Measurements from ENCODE around the gene RASGRP4.

RASGRP4 gene

GRCh38 chr19:38424272-38424671 lies 1.7 kb downstream of the RASGRP4 start:
- no peak overlapping the region for H3K27ac ChIP-seq
- TF ChIP-seq ZFX (IDR thresholded peaks at IDR 0.05; ENCODE audit: borderline replicate concordance) (no peak), CTCF (IDR thresholded peaks at IDR 0.05) (no peak)

- TF ChIP-seq CTCF (IDR thresholded peaks at IDR 0.05) = no peak
- no peak for TF ChIP-seq ZFX (IDR thresholded peaks at IDR 0.05; ENCODE audit: borderline replicate concordance)
- no peak overlapping the region for H3K27ac ChIP-seq
These were observed 3.6 kb downstream of the RASGRP4 start for GRCh38 chr19:38422438-38422837.

- no peak overlapping the region for H3K27ac ChIP-seq
- TF ChIP-seq ZFX (IDR thresholded peaks at IDR 0.05; ENCODE audit: borderline replicate concordance) = no peak
- no peak for TF ChIP-seq CTCF (IDR thresholded peaks at IDR 0.05)
These were observed 4.2 kb downstream of the RASGRP4 start for GRCh38 chr19:38421856-38422255.

GRCh38 chr19:38420935-38421334 lies 5.1 kb downstream of the RASGRP4 start:
- TF ChIP-seq ZFX (IDR thresholded peaks at IDR 0.05; ENCODE audit: borderline replicate concordance) (no peak), CTCF (IDR thresholded peaks at IDR 0.05) (no peak)
- no peak overlapping the region for H3K27ac ChIP-seq

- H3K27ac ChIP-seq = no peak overlapping the region
- TF ChIP-seq ZFX (IDR thresholded peaks at IDR 0.05; ENCODE audit: borderline replicate concordance) (no peak), CTCF (IDR thresholded peaks at IDR 0.05) (peak; percentile 13; the same call in 1 of the 2 replicates)
These were observed 8.2 kb downstream of the RASGRP4 start for GRCh38 chr19:38417544-38418506.

GRCh38 chr19:38417146-38417543 lies 8.9 kb downstream of the RASGRP4 start:
- H3K27ac ChIP-seq = no peak overlapping the region
- TF ChIP-seq ZFX (IDR thresholded peaks at IDR 0.05; ENCODE audit: borderline replicate concordance) (no peak), CTCF (IDR thresholded peaks at IDR 0.05) (no peak)

- TF ChIP-seq ZFX (IDR thresholded peaks at IDR 0.05; ENCODE audit: borderline replicate concordance) (no peak), CTCF (IDR thresholded peaks at IDR 0.05) (no peak)
- H3K27ac ChIP-seq = no peak overlapping the region
These were observed 12.6 kb downstream of the RASGRP4 start for GRCh38 chr19:38413416-38413815.

Data from 22Rv1 (cell line).